ENCODE measurements around the gene ANXA2R. TPM values are rescaled to one million over a fixed set of nuclear protein-coding genes. Genes with fewer than 3 reads are reported as not detected.

The ANXA2R gene
- total and polyA plus RNA-seq, 2 of the 13 experiments (the other 11 are each of a cell fraction or from before 2014, with no cell fraction given), result 0.95 to 1.3 TPM

DNA sequence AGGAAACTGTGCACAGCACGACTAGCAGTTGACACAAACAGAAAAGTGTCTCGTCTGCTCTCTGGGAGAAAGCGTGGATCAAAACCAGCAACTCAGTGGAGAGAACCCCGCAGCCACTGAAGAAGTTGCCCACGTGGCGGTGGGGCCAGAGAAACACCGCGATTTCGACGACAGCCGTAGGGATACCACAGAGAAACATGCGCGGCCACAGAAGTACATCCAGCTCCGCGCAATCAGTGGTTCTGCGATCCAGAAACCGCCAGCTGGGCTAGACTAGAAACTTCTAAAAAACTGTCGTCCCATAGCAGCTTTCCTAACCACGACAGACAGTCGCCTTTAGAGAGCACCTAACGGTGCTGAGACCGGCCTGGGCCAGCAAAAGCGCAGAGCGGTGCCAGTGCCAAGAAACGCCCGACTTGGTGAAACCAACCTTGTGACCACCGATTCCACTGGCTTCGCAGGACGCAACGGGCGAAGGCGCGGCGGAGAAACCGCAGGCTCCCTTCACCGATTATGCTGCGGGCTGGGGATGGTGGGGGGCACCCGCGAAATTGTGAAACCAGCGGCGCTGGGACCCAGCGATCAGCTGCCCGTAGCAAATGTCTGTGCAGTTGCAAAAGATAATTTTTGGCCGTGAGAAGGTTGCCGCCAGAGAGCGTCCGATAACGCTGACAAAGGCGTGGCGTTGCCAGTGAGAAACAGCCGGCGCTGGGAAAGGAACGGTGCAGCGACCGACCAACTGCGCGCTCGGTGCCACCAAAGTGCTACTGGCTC lies 2.7 kb upstream of the ANXA2R start (continued):
- TF ChIP-seq SRY (CRISPR knock-in tag; IDR thresholded peaks at IDR 0.05) (peak; percentile 52; the same call in 1 of the 2 replicates), NFKBIZ (CRISPR knock-in tag; IDR thresholded peaks at IDR 0.05) (no peak), ZNF670 (CRISPR knock-in tag; IDR thresholded peaks at IDR 0.05; ENCODE audit: borderline replicate concordance) (no peak), ZNF264 (CRISPR knock-in tag; IDR thresholded peaks at IDR 0.05) (no peak), MED1 (CRISPR knock-in tag; IDR thresholded peaks at IDR 0.05) (peak; percentile 35; the same call in 1 of the 2 replicates), THRA (CRISPR knock-in tag; IDR thresholded peaks at IDR 0.05; ENCODE audit: borderline replicate concordance) (no peak), E2F1 (CRISPR knock-in tag; IDR thresholded peaks at IDR 0.05) (no peak), FOXJ3 (CRISPR knock-in tag; IDR thresholded peaks at IDR 0.05; ENCODE audit: borderline replicate concordance) (no peak), MLLT10 (CRISPR knock-in tag; IDR thresholded peaks at IDR 0.05) (no peak), KDM5A (IDR thresholded peaks at IDR 0.05; ENCODE audit: borderline replicate concordance, low read length) (no peak; the same call in 1 of the 2 replicates), MTERF4 (CRISPR knock-in tag; IDR thresholded peaks at IDR 0.05) (no peak), FOXM1 (CRISPR knock-in tag; IDR thresholded peaks at IDR 0.05) (no peak), MEIS2 (CRISPR knock-in tag; IDR thresholded peaks at IDR 0.05) (no peak), ZNF567 (CRISPR knock-in tag; IDR thresholded peaks at IDR 0.05; ENCODE audit: borderline replicate concordance) (no peak), ZNF766 (CRISPR knock-in tag; IDR thresholded peaks at IDR 0.05; ENCODE audit: borderline replicate concordance) (0 out of 2 replicates have a peak, but pooled peaks have one; percentile 23)
- TF ChIP-seq, protein P1, sequence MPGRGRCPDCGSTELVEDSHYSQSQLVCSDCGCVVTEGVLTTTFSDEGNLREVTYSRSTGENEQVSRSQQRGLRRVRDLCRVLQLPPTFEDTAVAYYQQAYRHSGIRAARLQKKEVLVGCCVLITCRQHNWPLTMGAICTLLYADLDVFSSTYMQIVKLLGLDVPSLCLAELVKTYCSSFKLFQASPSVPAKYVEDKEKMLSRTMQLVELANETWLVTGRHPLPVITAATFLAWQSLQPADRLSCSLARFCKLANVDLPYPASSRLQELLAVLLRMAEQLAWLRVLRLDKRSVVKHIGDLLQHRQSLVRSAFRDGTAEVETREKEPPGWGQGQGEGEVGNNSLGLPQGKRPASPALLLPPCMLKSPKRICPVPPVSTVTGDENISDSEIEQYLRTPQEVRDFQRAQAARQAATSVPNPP (CRISPR knock-in tag; IDR thresholded peaks at IDR 0.05), result peak; percentile 1; the same call in 1 of the 2 replicates
- TF ChIP-seq, protein P2, sequence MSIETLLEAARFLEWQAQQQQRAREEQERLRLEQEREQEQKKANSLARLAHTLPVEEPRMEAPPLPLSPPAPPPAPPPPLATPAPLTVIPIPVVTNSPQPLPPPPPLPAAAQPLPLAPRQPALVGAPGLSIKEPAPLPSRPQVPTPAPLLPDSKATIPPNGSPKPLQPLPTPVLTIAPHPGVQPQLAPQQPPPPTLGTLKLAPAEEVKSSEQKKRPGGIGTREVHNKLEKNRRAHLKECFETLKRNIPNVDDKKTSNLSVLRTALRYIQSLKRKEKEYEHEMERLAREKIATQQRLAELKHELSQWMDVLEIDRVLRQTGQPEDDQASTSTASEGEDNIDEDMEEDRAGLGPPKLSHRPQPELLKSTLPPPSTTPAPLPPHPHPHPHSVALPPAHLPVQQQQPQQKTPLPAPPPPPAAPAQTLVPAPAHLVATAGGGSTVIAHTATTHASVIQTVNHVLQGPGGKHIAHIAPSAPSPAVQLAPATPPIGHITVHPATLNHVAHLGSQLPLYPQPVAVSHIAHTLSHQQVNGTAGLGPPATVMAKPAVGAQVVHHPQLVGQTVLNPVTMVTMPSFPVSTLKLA (IDR thresholded peaks at IDR 0.05), result no peak
- TF ChIP-seq, protein P3, sequence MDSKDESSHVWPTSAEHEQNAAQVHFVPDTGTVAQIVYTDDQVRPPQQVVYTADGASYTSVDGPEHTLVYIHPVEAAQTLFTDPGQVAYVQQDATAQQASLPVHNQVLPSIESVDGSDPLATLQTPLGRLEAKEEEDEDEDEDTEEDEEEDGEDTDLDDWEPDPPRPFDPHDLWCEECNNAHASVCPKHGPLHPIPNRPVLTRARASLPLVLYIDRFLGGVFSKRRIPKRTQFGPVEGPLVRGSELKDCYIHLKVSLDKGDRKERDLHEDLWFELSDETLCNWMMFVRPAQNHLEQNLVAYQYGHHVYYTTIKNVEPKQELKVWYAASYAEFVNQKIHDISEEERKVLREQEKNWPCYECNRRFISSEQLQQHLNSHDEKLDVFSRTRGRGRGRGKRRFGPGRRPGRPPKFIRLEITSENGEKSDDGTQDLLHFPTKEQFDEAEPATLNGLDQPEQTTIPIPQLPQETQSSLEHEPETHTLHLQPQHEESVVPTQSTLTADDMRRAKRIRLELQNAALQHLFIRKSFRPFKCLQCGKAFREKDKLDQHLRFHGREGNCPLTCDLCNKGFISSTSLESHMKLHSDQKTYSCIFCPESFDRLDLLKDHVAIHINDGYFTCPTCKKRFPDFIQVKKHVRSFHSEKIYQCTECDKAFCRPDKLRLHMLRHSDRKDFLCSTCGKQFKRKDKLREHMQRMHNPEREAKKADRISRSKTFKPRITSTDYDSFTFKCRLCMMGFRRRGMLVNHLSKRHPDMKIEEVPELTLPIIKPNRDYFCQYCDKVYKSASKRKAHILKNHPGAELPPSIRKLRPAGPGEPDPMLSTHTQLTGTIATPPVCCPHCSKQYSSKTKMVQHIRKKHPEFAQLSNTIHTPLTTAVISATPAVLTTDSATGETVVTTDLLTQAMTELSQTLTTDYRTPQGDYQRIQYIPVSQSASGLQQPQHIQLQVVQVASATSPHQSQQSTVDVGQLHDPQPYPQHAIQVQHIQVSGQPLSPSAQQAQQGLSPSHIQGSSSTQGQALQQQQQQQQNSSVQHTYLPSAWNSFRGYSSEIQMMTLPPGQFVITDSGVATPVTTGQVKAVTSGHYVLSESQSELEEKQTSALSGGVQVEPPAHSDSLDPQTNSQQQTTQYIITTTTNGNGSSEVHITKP (CRISPR knock-in tag; IDR thresholded peaks at IDR 0.05; ENCODE audit: low read depth), result no peak
